PC-3 (cell line): ENCODE data around the gene UGT1A5.

Experiments
- EZH2 ChIP-seq: fragments of 300-600 bp; sonication (generic); IDR thresholded peaks from one replicate; pipeline ENCODE4 v1.6.1; 2017; ENCODE audit warnings: antibody characterized with exemption, mild to moderate bottlenecking, low read length; ENCODE audit not compliant: unreplicated experiment
- EZH2phosphoT487 ChIP-seq: fragments of 300-600 bp; sonication (generic); IDR thresholded peaks from 2 replicates; pipeline ENCODE4 v1.6.1; 2018; ENCODE audit warnings: mild to moderate bottlenecking, antibody characterized with exemption, low read length, borderline replicate concordance
- TF ChIP-seq, protein P1 (sequence below): fragments of 300-600 bp; sonication (generic); conservative IDR thresholded peaks from 2 replicates; pipeline ENCODE4 v1.5.1; 2017; ENCODE audit warnings: antibody characterized with exemption, low read depth, mild to moderate bottlenecking, low read length

DNA sequence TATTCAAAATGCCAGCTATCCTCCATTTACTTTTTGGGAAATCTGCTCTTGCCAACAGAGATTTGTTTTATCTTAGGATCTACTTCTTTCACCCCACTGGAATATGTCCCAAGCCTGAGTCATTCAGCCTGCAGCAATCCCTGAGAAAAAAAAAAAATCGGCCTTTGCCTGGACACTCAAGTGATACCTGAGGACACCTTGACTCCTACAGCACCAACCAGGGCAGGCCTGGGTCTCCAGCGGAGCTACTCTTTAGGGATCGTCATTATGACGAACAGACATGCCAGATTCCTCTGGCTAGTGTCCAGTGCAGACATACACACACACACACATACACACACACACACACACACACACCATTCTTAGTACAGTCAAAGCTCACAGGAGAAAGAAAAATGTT is 22.3 kb upstream of the UGT1A5 start:
- TF ChIP-seq EZH2 (no peak), EZH2phosphoT487 (no peak)
- TF ChIP-seq, protein P1, sequence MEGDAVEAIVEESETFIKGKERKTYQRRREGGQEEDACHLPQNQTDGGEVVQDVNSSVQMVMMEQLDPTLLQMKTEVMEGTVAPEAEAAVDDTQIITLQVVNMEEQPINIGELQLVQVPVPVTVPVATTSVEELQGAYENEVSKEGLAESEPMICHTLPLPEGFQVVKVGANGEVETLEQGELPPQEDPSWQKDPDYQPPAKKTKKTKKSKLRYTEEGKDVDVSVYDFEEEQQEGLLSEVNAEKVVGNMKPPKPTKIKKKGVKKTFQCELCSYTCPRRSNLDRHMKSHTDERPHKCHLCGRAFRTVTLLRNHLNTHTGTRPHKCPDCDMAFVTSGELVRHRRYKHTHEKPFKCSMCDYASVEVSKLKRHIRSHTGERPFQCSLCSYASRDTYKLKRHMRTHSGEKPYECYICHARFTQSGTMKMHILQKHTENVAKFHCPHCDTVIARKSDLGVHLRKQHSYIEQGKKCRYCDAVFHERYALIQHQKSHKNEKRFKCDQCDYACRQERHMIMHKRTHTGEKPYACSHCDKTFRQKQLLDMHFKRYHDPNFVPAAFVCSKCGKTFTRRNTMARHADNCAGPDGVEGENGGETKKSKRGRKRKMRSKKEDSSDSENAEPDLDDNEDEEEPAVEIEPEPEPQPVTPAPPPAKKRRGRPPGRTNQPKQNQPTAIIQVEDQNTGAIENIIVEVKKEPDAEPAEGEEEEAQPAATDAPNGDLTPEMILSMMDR = no peak
